Sigmoid colon (tissue), 4 donors: ENCODE data around the gene PARD3.

ENCODE experiments used
- EP300 ChIP-seq, 4 donors: sonication (generic); formaldehyde crosslinking; IDR thresholded peaks; one replicate each; pipeline ENCODE4 v1.6.1; 2017; ENCODE audit warnings: antibody characterized with exemption in 4 of 4
- POLR2A ChIP-seq, 2 donors: fragments of 450-650 bp; IDR thresholded peaks; one replicate each; pipeline ENCODE4 v1.6.1; 2016; ENCODE audit warnings: antibody characterized with exemption in 2 of 2, mild to moderate bottlenecking in 2 of 2, moderate library complexity in 2 of 2
- POLR2AphosphoS5 ChIP-seq, 4 donors: sonication (generic); formaldehyde crosslinking; IDR thresholded peaks; one replicate each; pipeline ENCODE4 v1.6.1; 2017; ENCODE audit warnings: antibody characterized with exemption in 4 of 4
- TF ChIP-seq, protein P1 (sequence below), 4 experiments: fragments of 450-650 bp in 3 of 4; fragments of 200-600 bp in 1 of 4; IDR thresholded peaks; one replicate each; pipeline ENCODE4 v1.5.1; 2016 to 2019; ENCODE audit warnings: antibody characterized with exemption in 4 of 4, mild to moderate bottlenecking in 3 of 4, moderate library complexity in 2 of 4

DNA sequence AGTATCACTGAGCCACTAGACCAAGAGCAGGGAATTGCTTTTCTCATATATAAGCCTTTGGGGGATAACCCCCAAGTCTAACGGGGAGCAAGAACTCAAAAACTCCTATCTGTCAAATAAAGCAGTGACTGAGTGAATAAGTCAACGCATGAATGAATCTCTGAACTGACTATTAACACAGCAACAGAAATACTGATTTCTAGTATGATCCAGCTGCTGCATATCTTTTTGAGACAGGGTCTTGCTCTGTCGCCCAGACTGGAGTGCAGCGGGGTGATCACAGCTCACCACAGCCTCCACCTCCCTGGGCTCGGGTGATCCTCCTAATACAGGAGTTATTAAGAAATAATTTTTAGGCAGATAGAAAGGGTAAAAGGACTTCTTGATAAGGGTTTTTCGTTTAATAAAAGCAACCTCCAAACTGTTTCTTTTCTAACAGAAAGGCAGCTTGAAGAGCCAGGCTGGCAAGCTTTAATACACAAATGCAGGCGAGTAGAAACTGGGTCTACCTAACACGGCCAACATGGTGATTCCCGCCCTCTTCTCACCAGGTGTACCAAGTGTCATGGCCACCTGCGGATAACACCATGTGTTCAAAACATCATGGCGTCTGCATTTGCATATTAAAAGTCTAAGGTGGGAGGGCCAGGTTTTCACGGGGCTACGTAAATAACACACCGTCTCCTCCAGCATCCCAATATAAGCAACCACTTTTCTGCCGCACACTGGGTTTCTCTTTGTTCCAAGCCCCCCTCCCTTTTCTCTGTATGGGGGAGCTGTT is 631.9 kb downstream of the PARD3 start:
- TF ChIP-seq, protein P1, sequence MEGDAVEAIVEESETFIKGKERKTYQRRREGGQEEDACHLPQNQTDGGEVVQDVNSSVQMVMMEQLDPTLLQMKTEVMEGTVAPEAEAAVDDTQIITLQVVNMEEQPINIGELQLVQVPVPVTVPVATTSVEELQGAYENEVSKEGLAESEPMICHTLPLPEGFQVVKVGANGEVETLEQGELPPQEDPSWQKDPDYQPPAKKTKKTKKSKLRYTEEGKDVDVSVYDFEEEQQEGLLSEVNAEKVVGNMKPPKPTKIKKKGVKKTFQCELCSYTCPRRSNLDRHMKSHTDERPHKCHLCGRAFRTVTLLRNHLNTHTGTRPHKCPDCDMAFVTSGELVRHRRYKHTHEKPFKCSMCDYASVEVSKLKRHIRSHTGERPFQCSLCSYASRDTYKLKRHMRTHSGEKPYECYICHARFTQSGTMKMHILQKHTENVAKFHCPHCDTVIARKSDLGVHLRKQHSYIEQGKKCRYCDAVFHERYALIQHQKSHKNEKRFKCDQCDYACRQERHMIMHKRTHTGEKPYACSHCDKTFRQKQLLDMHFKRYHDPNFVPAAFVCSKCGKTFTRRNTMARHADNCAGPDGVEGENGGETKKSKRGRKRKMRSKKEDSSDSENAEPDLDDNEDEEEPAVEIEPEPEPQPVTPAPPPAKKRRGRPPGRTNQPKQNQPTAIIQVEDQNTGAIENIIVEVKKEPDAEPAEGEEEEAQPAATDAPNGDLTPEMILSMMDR (IDR thresholded peaks at IDR 0.05), result no peak
- TF ChIP-seq POLR2AphosphoS5 (IDR thresholded peaks at IDR 0.05) (no peak), EP300 (IDR thresholded peaks at IDR 0.05) (no peak), POLR2A (IDR thresholded peaks at IDR 0.05) (no peak)
